Fibroblast of pulmonary artery (primary cell): ENCODE data around the gene DCLRE1C.

Source experiments
- DNase-seq: peaks from one replicate; pipeline ENCODE4 v3.0.0-alpha.2; 2010; ENCODE audit warnings: low read depth
- H3K4me3 ChIP-seq: replicated peaks from 2 replicates; pipeline ENCODE4 v1.5.1; 2011; ENCODE audit warnings: low read depth, mild to moderate bottlenecking, control low read depth, low read length, moderate library complexity
- TF ChIP-seq, protein P1 (sequence below): IDR thresholded peaks from 2 replicates; pipeline ENCODE4 v1.5.1; 2011; ENCODE audit warnings: mild to moderate bottlenecking, control low read depth, low read length, inconsistent platforms; ENCODE audit errors: missing control alignments

DCLRE1C gene

DNA sequence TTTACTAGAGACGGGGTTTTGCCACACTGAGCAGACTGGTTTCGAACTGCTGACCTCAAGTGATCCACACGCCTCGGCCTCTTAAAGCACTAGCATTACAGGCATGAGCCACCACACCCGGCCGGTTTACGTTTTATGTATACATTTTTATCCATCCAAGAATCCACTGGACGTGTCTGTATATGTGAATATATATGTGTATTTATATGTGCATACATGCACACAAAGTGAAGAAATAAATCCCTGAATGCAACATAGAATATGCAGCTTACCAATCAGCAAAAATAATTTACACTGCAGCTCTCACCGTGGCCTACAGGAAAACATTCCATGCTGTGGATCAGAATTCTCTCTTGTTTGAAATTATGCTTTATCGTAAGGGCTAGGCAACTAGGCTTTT is 23.3 kb downstream of the DCLRE1C start:
- no peak for DNase-seq
- H3K4me3 ChIP-seq = no peak overlapping the region
- TF ChIP-seq, protein P1, sequence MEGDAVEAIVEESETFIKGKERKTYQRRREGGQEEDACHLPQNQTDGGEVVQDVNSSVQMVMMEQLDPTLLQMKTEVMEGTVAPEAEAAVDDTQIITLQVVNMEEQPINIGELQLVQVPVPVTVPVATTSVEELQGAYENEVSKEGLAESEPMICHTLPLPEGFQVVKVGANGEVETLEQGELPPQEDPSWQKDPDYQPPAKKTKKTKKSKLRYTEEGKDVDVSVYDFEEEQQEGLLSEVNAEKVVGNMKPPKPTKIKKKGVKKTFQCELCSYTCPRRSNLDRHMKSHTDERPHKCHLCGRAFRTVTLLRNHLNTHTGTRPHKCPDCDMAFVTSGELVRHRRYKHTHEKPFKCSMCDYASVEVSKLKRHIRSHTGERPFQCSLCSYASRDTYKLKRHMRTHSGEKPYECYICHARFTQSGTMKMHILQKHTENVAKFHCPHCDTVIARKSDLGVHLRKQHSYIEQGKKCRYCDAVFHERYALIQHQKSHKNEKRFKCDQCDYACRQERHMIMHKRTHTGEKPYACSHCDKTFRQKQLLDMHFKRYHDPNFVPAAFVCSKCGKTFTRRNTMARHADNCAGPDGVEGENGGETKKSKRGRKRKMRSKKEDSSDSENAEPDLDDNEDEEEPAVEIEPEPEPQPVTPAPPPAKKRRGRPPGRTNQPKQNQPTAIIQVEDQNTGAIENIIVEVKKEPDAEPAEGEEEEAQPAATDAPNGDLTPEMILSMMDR = no peak

DNA sequence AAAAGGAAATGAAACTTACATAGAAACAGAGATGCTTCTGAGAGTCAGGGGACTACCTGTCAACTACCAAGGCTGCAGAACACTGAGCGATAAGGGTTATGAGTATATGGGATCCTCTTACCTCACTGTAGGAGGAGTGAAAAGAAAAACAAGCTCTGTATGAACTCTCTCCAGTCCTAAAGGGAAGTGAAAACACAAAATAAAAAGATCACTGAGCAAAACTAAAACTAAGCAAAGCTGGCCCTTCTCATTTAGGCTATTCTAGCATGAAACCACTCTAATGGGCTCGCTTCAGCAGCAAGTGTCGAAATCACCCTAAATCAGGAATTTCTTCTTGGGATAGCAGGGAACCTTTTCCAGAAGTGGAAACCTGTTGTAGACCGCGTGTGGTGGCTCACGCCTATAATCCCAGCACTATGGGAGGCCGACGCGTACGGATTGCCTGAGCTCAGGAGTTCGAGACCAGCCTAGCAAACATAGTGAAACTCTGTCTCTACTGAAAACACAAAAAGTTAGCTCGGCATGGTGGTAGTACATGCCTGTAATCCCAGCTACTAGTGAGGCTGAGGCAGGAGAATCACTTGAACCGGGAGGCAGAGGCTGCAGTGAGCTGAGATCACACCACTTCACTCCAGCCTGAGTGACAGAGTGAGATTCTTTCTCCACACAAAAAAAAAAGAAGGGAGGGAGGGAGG is 27.0 kb downstream of the DCLRE1C start:
- TF ChIP-seq, protein P1 = no peak
- H3K4me3 ChIP-seq = no peak overlapping the region
- DNase-seq = no peak

DNA sequence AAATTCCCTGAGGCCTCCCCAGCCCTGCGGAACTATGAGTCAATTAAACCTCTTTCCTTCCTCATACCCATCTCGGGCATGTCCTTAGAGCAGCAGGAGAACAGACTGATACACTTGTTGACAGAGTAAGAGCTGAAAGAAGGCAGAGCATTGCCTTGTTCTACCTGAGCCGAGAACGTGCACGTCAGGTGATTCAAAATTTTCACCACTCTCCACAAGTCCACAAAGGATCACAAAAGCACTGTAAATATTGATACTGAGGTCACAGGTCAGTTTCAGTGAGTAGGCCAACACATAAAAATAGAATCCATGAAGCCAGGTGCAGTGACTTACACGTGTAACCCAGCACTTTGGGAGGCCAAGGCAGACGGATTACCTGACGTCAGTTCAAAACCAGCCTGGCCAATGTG is 27.8 kb downstream of the DCLRE1C start:
- H3K4me3 ChIP-seq = no peak overlapping the region
- TF ChIP-seq, protein P1 = no peak
- no peak for DNase-seq

DNA sequence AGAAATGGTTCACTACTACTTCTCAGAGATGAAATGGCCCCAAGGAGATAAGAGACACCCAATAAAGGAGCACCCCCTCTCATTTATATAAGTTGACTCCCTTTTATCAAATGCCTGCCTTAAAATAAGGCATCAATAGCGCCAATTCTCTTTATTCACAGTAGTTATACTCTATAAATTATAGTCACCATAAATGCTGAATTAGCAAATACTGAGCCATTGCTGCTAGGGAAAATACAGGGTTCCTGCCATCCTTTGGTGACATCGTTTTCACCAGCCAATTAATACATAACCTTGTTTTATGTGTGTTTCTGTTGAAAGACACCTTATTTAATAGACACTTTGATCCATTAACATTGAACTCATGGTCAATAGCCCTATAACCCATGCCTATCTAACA is 28.6 kb downstream of the DCLRE1C start:
- H3K4me3 ChIP-seq = no peak overlapping the region
- TF ChIP-seq, protein P1 = no peak
- DNase-seq = no peak

DNA sequence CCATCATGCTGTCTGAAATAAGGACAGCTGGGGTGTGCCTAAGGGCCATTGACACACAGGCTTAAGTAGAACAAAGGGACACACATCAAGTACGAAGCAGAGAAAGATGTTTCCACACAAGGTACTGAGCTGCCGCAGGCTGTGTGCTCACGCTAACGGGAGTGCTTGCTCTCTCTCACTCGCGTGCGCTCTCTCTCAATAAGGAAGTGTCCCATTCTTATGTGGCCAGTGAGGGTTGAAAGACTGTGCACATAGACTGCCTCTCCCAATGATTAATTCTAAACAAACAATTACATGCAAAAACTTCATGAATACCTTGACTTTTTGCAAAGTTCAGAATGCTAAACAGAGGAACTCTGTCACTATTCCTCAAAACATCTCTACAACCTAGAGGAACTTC is 29.9 kb downstream of the DCLRE1C start:
- DNase-seq = no peak
- no peak overlapping the region for H3K4me3 ChIP-seq
- TF ChIP-seq, protein P1 = no peak

DNA sequence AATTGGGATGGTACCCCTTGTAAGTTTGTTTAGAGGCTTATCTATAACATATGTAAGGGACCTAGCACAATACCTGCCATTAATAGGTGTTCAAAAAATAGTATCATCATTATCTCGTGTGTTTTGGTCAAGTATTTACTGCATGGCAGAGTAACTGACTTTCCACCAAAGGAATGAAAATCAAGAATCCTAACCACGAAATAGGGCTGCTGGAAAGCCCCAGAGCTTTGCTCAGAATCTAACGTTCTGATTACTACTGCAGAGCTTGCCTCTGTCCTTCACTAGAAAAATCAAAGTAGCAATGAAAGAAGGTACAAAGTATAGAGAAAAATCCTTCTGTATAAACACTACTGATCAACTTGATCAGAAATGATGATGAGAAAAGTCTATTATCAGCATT is 34.9 kb downstream of the DCLRE1C start:
- DNase-seq = no peak
- TF ChIP-seq, protein P1 = no peak
- H3K4me3 ChIP-seq = no peak overlapping the region

DNA sequence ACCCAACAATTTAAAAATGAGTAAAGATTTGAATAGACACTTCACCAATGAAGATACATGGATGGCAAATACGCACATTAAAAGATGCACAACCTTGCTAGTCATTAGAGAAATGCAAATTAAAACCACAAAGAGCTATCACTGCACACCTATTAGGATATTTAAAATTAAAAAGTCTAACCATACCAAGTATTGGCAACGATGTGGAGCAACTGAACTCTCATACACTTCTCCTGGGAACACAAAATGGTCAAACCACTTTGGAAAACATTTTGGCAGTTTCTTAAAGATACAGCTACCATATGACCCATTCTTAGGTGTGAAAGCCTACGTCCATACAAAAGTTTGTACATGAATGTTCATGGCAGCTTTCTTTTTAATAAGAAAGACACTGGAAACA is 36.1 kb downstream of the DCLRE1C start:
- TF ChIP-seq, protein P1 = no peak
- no peak overlapping the region for H3K4me3 ChIP-seq
- no peak for DNase-seq
